GM19328 (cell line): ENCODE results near the gene SAPCD1.

Experiments
- ATAC-seq: cut with Tn5 transposase; IDR thresholded peaks from one replicate; pipeline ENCODE4 v1.9.1; 2021; ENCODE audit warnings: mild to moderate bottlenecking, moderate library complexity; ENCODE audit not compliant: unreplicated experiment

SAPCD1 gene

DNA sequence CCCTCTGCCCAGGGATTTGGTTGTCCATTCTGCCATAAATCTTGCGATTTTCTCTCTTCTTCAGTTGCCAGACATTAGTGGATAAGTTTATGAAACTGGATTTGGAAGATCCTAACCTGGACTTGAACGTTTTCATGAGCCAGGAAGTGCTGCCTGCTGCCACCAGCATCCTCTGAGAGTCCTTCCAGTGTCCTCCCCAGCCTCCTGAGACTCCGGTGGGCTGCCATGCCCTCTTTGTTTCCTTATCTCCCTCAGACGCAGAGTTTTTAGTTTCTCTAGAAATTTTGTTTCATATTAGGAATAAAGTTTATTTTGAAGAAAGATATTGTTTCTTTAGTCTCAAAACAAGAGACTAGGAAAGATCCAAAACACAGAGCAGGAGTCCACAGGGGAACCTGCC, at the start of gene SAPCD1:
Gene SAPCD1, plus strand, starts transcription at position 301 of the 400 bp plus-strand sequence. CDS start 399 bp downstream, outside the sequence.
- ATAC-seq, result no peak

DNA sequence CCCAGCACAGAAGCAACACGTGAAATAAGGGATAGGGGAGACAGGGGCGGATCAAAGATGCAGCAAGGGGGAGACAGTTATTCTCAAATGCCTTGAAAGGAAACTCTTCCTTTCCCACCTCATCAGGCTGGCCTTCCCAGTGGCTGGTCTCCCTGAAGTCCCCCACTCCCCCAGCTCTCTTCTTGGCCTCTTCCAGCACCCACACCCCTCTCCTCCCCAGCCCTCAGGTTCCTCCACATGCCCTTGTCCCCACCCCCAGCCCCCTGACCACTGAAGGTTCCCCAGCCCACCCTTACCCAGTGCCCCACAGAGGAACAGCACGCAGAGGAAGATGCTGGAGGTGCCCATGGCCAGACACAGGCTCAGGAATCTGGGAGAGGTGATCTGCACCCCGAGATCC, 49.0 kb upstream of the SAPCD1 start:
- no peak for ATAC-seq

DNA sequence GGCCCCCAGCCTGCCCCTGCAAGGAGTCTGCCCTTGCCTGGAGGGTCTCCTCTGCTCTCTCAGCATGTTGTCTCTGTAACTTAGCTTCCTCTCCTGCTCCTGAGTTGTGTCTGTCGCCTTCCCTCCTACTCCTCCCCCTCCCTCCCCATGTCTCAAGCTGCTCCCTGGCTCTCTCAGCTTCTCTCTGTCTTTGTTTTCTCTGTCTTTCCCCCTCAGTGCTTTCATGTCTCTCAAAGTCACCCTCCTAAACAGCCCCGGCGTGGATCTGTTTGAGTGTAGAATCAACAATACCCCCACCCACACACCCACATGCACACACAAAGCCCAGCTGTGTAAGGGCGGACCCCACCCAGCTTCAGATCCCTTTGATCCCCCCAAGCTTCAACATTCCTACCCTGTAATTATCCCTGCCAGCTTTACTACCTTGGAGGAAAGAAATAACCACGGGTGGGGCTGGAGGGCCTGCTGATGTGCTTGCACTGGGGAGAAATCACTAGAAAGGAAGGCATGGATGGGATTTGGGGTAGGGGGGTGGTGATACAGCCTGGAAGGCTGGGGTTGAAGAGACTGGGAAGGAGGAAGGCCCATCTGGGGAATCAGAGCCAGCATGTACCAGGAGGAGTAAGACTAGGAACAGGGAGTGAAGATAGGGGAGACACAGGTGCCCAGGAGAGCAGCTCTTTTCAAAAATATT, 48.3 kb upstream of the SAPCD1 start:
- no peak for ATAC-seq

DNA sequence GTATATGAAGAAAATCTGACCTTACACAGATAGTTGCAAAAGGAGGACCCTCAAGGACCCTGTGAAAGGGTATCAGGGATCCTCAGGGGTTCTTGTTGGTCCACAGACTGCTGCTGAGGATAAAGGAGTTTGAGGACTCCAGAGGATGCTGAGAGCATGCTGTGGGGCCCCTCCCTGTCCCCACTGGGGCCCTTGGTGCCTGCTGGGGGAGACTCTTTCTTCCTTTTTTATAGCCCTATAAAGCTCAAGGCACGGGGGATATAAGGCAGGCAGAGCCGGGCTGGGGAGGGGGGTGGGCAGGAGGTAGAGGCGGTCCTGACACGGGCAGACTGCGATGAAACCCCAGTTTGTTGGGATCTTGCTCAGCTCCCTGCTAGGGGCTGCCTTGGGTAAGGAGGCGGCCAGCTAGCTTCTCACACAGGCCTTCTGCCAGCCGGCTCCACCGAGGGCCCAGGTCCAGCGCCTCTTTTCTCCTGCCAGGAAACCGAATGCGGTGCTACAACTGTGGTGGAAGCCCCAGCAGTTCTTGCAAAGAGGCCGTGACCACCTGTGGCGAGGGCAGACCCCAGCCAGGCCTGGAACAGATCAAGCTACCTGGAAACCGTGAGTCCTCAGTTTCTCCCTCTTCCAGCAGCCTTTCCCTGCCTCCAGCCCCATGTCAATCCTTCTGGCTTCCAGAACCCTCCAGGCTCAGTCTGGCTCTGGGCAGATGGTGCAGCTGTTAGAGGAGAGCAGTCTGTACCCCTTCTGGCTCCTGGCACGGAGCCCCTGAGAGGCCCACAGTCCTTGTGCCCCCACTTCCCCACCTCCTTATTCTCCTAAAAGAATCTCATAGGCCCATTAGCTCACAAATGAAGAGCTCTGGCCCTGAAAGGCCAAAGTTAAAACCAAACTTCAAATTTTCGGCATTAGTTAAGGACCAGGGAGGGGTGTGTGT, 47.2 kb upstream of the SAPCD1 start, which contains the start of gene LY6G6D:
Gene LY6G6D, plus strand, starts transcription at position 327 of the 937 bp plus-strand sequence. Its CDS starts 8 bp downstream, at position 335.
- no peak for ATAC-seq

DNA sequence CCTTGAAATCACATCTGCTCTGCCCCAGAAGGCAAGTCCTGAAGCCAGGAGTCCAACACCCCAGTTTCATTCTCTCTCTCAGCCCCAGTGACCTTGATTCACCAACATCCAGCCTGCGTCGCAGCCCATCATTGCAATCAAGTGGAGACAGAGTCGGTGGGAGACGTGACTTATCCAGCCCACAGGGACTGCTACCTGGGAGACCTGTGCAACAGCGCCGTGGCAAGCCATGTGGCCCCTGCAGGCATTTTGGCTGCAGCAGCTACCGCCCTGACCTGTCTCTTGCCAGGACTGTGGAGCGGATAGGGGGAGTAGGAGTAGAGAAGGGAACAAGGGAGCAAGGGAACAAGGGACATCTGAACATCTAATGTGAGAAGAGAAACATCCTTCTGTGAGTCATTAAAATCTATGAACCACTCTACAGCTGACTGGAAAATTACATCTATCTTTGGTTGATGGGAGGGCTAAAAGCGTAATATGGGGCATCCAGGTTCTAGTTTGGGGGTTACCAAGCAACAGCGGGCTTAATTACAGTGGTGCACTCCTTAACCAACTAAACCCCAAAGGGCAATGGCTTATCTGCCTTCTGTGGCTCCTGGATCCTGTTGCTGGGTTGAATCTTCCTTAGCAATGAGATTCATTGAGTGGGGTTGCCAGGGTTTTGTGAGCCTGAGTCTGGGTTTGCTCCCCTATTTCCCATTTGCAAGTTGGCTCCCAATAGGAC, 44.8 kb upstream of the SAPCD1 start:
- no peak for ATAC-seq

DNA sequence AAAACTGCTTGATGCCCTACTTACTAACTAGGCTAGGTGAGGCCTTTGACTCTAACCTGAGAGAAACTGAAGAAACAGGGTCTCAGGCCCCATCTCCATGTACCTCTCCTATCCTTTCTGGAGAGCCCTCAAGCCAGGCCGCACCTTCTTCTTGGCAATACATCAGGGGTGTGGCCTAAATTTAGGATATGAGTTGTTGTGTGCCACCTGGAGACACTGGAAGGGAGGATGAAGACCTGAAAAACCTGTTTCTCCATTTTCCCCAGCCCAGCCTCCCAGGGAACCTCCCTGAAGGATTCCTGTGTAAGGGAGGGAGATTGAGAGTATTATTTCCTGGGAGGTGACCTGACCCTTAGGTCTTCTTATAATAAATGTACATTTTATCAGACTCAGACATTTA, 44.2 kb upstream of the SAPCD1 start:
- no peak for ATAC-seq

DNA sequence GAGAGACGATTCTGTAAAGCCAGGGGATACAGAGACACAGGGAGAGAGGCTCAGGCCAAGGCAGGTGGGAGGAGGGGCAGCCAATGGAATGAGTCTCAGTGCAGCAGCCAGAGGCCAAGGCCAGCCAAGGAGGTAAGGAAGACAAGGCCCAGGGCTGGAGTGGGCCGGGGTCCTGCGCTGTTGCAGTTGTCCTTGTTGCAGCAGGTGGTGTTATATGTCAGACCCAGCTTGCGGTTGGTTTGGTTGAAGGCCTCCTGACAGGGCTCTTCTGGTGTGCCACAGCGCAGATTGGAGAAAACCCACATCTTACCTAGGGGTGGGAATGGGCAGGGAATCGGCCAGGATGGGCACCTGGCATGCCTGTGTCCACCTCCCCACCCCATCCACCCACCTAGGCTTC, 43.5 kb upstream of the SAPCD1 start:
- no peak for ATAC-seq

DNA sequence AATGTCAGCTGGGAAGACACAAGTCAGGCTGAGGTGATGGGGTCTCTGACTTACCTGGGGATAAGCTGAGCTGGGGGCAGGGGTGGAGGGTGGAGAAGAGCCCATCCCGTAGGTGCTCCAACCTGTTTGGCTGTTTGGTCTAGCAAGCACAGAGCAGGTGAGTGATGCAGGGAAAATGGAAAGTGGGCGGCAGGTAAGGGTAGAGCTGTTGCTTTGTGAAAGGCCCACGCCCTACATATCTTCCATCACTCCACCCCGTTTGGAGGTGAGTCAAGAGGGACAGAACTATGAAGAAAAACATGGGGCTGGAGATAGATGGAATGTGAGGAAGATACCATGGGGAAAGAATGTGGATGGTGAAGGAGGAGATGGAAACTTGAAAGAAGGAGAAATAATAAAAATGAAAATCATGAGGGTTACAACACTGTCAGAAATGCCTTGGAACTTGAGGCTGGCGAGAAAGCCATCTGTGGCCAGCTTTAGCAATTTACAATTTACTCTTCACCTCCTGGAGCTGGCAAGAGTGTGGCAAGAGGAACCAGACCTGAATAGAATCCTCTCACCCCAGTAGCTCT, 42.2 kb upstream of the SAPCD1 start:
- ATAC-seq, result no peak

DNA sequence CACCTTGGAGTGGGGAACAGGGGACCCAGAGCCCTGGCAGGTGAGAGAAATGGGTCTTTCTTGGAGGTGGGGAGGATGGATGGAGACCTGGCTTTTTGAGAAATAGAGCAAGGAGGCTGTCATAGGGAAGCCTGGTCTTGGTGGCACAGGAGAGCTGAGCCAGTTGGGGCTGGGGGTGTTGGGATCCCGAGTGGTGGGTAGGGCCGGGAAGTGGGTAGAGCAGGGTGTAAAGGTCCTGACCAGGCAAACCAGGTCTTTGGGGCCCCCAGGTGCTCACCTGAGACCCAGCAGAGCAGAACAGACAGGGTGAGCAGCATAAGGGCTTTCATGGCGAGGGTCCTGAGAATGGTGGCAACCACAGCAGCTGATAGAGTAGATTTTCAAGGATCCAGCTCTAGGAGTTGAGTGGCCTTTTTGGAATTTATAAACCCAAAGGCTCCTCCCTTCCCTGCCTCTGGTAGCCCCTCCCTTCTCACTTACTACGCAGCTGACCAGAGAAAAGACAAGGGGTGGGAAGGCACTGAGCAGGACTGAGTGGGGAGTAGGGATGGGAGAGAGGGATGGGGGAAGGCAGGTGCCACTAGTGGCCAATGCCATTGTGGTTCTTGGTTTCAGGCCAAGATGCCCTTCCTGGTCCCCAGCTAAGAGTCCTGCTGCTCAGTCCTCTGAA, 41.0 kb upstream of the SAPCD1 start, which contains the start of gene LY6G6C:
Gene LY6G6C, minus strand, starts transcription at position 396 of the 670 bp plus-strand sequence. Its CDS starts 67 bp downstream, at position 329.
- no peak for ATAC-seq

DNA sequence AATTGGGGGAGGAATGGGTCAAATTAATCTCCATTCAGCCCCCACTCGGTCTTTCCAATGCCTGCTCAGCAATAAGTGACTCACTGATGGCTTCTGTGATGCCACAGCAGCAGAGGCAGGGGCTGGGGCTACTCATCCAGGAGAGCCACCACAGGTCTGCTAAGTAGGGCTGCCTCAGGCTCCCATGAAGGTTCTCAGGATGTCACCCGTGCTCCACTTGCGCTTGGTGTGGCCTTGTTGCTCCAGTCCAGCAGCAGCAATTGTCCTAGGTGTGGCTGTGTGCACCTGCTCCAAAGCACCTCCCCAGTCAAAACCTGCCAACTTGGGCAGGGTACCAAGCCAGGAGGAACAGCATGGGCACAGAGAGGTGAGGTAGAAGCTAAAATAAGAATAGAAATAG, 40.3 kb upstream of the SAPCD1 start:
- ATAC-seq, result no peak

DNA sequence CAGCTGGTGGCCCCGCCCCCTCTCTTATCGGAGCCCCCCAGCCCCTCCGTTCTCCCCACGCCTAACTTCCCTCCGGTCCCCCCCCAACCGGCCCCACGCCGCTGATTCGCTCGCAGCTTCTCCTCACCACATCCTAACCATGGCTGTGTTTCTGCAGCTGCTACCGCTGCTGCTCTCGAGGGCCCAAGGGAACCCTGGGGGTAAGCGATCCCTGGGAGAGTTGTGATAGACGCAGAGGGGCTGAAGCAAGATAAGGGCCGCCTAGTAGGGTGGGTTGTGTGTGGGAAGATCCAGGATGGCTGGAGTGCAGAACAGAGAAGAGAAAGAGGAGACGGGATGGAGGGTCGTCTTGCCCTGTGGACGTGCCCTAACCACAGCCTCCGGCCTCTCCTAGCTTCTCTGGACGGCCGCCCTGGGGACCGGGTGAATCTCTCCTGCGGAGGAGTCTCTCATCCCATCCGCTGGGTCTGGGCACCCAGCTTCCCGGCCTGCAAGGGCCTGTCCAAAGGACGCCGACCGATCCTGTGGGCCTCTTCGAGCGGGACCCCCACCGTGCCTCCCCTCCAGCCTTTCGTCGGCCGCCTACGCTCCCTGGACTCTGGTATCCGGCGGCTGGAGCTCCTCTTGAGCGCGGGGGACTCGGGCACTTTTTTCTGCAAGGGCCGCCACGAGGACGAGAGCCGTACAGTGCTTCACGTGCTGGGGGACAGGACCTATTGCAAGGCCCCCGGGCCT, 39.0 kb upstream of the SAPCD1 start, which contains the start of gene MPIG6B:
Gene MPIG6B, plus strand, starts transcription at position 129 of the 735 bp plus-strand sequence. Its CDS starts 11 bp downstream, at position 140.
- ATAC-seq, result no peak

DNA sequence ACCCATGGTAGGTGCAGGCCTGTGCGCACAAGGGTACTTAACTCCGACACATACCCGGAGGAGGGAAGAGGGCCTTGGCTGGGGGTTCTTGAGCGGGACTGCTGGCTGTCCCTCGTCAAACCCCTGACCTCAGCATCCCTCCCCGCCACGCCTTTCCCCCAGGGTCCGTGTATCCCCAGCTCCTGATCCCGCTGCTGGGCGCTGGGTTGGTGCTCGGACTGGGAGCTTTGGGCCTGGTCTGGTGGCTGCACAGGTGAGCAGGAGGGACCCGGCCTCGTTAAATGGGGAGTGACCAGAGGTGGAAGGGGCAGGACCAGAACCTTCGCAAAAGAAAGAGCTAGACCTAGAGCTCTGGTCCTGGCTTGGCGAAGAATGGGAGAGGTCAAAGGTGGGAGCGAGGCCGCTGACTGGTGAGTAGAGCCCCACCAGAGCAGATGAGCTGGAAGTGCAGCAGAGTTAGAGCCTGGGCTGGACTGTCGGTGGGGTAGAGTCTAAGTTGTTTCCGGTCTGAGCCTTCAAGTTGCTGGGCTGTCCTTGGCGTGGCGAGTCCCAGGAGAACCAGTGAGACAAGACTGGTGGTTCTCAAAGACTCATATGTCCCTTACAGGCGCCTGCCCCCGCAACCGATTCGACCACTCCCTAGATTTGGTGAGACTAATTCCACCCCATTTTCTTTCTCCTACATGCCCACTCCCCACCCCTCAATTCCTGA, 38.3 kb upstream of the SAPCD1 start:
- no peak for ATAC-seq

DNA sequence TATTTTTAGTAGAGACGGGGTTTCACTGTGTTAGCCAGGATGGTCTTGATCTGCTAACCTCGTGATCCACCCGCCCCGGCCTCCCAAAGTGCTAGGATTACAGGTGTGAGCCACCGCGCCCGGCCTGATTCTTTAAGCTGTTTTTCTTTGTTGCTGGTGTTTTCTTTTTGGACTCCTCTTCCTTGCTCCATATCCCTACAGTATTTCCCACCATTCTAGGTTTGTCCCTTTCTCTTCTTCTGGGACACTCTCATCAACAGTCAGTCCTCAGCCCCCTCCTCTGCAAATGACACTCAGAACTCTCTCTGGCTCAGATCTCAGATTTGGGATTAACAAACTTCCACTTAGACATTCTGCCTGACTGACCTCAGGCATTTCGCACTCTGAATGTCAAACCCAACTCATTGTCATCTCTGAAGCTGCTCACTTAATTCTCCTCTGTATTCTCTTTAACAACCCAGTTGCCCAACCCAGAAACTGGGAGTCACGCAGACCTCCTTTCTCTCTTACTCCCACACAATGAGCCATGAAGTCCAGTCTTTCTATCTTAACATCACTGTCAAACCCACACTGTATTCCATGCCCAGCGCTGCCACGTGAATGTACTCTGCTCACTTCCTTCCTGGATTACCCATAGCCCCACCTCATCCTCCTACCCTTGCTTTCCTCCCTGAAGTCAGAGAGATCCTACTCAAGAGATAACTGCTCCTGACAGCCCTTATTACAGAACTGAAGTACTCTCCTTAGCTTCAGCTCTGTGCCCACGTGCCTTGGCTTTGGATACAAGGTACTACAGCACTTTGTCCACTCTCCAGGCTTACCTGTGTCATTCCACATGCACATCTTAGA, 36.7 kb upstream of the SAPCD1 start:
- no peak for ATAC-seq

DNA sequence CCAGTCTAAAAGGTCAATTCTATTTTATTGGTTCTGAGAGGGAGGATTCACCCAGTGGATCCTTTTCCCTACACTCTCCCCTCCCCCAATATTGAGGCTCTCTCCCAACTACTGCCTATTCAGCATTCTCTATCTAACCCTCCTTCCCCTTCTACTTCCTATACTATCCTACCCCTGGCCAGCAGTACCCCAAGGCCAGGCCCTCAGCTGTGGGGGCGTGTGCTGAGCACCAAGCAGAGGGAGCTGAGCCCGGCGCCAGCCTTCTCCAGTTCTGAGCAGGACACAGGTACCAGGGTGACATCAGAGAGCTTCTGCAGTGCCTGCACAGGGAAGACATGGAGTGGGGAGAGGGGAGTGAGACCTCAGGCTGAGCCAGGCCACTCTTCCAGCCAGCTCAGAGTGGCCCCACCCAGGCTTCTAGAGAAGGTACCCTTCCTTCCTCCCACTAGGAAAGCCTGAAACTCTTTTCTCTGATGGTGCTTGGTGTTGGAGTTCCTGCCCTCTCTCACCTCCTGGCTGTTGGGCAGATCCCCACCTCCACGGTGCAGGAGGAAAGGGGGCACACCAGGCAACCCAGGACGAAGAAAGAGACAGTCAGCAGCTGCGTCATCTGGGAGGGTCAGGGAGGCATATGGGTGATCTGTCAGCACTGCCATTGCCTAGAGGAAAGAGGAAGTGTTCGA, 35.3 kb upstream of the SAPCD1 start:
- no peak for ATAC-seq

DNA sequence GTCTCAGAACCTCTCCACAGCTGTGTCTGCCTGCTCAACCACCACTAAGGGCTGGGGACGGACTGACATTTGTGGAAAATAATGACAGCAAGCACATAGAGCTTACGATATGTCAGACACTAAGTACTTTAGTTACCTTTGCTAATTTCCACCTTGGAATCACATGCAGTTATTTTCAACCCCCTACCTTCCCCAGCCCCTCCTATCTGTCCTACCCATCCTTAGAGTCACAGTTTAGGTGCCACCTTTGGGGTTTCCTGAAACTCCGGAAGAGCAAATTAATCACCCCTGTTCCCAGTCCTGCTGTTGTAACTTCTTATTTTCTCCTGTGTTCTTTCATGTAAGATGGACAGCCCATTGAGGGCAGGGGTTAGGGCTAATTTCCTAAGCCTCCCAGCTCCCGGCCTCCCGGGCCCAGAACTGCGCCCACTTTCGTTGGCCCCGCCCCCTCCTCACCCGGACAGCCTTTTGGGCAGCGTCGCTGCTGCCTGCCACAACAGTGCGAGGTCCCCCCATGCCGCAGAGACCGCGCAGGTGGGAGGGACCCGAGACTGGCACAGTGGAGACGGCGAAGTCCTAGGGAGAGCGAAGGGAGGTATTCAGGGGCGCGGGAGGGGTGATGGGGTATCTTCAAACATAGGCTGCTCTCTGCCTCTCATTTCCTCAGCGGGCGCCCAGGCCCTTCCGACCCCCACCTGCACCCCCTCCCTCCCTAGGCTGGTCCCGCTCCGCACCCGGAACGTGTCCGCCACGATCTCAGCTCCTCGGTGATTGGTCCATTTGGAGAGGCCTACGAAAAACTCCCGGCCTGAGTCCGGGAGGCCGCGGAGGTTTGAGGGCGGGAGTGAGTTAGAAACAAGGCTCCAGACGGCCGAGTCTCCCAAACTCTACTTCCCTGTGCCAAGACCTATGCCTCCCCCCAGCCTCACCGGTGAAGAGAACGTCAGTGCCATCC, 34.5 kb upstream of the SAPCD1 start:
- ATAC-seq, result no peak
